ENCODE data around the gene IFIT1.

- TF ChIP-seq CTCF (IDR thresholded peaks at IDR 0.05) (no peak), POLR2A (IDR thresholded peaks at IDR 0.05) (no peak)
Observed at GRCh38 chr10:89416465-89416864, 24.0 kb downstream of the IFIT1 start.

All from esophagus squamous epithelium (tissue), 4 donors.